Erythroblast (primary cell): ENCODE results near the gene MBD2.

Experiments
- GATA1 ChIP-seq: IDR thresholded peaks from 2 replicates; pipeline ENCODE4 v1.6.1; 2011; ENCODE audit warnings: low read depth, mild to moderate bottlenecking, control low read depth, low read length, moderate library complexity
- POLR2A ChIP-seq: IDR thresholded peaks from 2 replicates; pipeline ENCODE4 v1.6.1; 2011; ENCODE audit warnings: mild to moderate bottlenecking, low read length

GRCh38 chr18:54239601-54240000 lies 15.1 kb upstream of the MBD2 start:
- TF ChIP-seq POLR2A (no peak), GATA1 (no peak)
